Measurements from ENCODE around the gene VPREB1. TPM values are rescaled to one million over a fixed set of nuclear protein-coding genes. Genes with fewer than 3 reads are reported as not detected.

Gene VPREB1
- total RNA-seq, 1 experiment from 2014 or later = not detected

DNA sequence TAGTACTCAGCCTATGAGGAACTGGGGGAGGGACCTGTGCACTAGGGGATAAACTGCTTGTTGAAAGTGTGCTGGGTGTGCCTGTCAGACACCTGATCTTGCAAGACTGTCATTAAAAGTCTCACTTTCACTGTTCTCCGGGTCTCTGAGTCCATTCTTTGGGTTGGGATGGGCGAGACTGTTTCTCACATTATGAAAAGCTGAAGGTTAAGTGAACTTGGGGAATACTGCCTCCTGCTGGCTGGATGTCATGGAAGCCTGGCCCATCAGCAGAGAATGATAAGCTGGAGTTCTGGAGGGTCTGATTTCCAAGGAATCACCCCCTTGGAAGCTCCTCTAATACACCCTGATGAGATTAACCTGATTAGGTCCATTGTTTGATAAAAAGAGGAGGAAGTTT lies 9.0 kb upstream of the VPREB1 start:
- peaks cover 100% of the 10 kb centered on the region for H3K27me3 Mint-ChIP-seq (ENCODE audit: low read depth)
- no peaks in the 10 kb centered on the region for H3K9me3 Mint-ChIP-seq
- no peaks in the 10 kb centered on the region for H3K4me1 Mint-ChIP-seq
- ChIA-PET CTCF (interaction anchor here (0.5 to 3.3 kb wide), 34 partner anchors 9 to 264 kb away, joined by 3 to 28 read pairs (median 5); partner anchors contain the start of gene VPREB1), POLR2A (no interaction called here)
- no peak overlapping the region for H3K27ac Mint-ChIP-seq
- DNase-seq (ENCODE audit: low spot score) (peak; percentile 57), ATAC-seq (no peak)
- H3K36me3 Mint-ChIP-seq = no peaks in the 10 kb centered on the region
- TF ChIP-seq MXD4 (CRISPR knock-in tag; IDR thresholded peaks at IDR 0.05; ENCODE audit: borderline replicate concordance) = no peak
- TF ChIP-seq HMGA2 (CRISPR knock-in tag; IDR thresholded peaks at IDR 0.05) = no peak
- no peak for TF ChIP-seq NFYB (CRISPR knock-in tag; conservative IDR thresholded peaks at IDR 0.05; ENCODE audit: low read depth)
- no peak for TF ChIP-seq ZNF423 (CRISPR knock-in tag; IDR thresholded peaks at IDR 0.05)
- TF ChIP-seq, protein P1, sequence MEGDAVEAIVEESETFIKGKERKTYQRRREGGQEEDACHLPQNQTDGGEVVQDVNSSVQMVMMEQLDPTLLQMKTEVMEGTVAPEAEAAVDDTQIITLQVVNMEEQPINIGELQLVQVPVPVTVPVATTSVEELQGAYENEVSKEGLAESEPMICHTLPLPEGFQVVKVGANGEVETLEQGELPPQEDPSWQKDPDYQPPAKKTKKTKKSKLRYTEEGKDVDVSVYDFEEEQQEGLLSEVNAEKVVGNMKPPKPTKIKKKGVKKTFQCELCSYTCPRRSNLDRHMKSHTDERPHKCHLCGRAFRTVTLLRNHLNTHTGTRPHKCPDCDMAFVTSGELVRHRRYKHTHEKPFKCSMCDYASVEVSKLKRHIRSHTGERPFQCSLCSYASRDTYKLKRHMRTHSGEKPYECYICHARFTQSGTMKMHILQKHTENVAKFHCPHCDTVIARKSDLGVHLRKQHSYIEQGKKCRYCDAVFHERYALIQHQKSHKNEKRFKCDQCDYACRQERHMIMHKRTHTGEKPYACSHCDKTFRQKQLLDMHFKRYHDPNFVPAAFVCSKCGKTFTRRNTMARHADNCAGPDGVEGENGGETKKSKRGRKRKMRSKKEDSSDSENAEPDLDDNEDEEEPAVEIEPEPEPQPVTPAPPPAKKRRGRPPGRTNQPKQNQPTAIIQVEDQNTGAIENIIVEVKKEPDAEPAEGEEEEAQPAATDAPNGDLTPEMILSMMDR (IDR thresholded peaks at IDR 0.05) = peak; percentile 44
- no peak overlapping the region for H3K4me3 Mint-ChIP-seq

DNA sequence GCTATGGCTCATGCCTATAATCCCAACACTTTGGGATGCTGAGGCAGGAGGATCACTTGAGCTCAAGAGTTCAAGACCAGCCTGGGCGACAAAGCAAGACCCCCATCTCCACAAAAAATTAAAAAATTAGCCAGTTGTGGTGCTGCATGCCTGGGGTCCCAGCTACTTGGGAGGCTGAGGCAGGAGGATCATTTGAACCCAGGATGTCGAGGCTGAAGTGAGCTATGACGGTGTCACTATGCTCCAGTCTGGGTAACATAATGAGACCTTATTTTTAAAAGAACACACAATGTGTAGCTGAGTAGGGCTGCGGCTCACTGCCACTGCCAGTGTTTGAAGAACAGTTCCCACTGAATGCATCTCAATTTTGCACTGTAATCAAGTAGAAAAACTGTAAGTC lies 7.1 kb upstream of the VPREB1 start:
- TF ChIP-seq CREB1 (CRISPR knock-in tag; IDR thresholded peaks at IDR 0.05) = no peak
- no peak for TF ChIP-seq RELA (CRISPR knock-in tag; IDR thresholded peaks at IDR 0.05; ENCODE audit: borderline replicate concordance)
- TF ChIP-seq, protein P2, sequence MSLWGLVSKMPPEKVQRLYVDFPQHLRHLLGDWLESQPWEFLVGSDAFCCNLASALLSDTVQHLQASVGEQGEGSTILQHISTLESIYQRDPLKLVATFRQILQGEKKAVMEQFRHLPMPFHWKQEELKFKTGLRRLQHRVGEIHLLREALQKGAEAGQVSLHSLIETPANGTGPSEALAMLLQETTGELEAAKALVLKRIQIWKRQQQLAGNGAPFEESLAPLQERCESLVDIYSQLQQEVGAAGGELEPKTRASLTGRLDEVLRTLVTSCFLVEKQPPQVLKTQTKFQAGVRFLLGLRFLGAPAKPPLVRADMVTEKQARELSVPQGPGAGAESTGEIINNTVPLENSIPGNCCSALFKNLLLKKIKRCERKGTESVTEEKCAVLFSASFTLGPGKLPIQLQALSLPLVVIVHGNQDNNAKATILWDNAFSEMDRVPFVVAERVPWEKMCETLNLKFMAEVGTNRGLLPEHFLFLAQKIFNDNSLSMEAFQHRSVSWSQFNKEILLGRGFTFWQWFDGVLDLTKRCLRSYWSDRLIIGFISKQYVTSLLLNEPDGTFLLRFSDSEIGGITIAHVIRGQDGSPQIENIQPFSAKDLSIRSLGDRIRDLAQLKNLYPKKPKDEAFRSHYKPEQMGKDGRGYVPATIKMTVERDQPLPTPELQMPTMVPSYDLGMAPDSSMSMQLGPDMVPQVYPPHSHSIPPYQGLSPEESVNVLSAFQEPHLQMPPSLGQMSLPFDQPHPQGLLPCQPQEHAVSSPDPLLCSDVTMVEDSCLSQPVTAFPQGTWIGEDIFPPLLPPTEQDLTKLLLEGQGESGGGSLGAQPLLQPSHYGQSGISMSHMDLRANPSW (CRISPR knock-in tag; conservative IDR thresholded peaks at IDR 0.05; ENCODE audit: low read depth) = no peak
- no peak for TF ChIP-seq NFYB (CRISPR knock-in tag; conservative IDR thresholded peaks at IDR 0.05; ENCODE audit: low read depth)
- DNase-seq (ENCODE audit: low spot score) (no peak), ATAC-seq (no peak)
- Mint-ChIP-seq H3K4me1 (no peaks in the 10 kb centered on the region), H3K9me3 (no peaks in the 10 kb centered on the region), H3K36me3 (no peaks in the 10 kb centered on the region), H3K27me3 (ENCODE audit: low read depth) (peaks cover 100% of the 10 kb centered on the region), H3K4me3 (no peak overlapping the region), H3K27ac (no peak overlapping the region)
- POLR2A ChIA-PET = no interaction called here
- CTCF ChIA-PET = interaction anchor here (1.4 kb wide), 2 partner anchors 29 to 42 kb away, joined by 5 to 8 read pairs; no protein-coding TSS in a partner anchor

DNA sequence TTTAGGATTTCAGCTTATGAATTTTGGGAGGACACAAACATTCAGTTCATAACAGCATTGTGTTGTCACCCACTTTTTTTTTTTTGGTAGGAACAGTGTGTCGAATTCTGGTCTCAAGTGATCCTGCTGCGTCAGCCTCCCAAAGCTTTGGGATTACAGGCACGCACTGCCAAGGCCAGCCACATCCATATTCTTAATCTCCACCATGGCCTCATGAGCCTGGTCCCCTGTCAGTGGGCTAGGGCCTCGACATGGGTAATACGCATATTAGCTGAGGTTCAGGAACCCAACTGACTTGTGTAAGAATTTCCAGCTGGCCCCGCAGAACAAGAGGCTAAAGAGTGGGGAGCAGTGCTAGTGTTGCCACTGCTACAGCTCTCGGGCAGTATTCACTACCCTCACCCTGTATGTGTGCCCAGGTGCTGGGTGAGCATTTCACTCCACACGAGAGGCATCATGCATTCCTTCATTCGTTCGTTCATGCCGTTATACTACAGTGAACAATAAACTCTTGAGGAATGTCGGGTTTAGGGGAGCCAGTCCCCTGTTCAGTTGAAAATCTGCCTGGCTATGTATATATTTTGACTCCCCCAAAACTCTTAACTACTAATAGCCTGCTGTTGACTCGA lies 5.2 kb upstream of the VPREB1 start:
- no peak for DNase-seq (ENCODE audit: low spot score)
- H3K27me3 Mint-ChIP-seq (ENCODE audit: low read depth) = peaks cover 100% of the 10 kb centered on the region
- TF ChIP-seq, protein P3, sequence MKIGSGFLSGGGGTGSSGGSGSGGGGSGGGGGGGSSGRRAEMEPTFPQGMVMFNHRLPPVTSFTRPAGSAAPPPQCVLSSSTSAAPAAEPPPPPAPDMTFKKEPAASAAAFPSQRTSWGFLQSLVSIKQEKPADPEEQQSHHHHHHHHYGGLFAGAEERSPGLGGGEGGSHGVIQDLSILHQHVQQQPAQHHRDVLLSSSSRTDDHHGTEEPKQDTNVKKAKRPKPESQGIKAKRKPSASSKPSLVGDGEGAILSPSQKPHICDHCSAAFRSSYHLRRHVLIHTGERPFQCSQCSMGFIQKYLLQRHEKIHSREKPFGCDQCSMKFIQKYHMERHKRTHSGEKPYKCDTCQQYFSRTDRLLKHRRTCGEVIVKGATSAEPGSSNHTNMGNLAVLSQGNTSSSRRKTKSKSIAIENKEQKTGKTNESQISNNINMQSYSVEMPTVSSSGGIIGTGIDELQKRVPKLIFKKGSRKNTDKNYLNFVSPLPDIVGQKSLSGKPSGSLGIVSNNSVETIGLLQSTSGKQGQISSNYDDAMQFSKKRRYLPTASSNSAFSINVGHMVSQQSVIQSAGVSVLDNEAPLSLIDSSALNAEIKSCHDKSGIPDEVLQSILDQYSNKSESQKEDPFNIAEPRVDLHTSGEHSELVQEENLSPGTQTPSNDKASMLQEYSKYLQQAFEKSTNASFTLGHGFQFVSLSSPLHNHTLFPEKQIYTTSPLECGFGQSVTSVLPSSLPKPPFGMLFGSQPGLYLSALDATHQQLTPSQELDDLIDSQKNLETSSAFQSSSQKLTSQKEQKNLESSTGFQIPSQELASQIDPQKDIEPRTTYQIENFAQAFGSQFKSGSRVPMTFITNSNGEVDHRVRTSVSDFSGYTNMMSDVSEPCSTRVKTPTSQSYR (CRISPR knock-in tag; IDR thresholded peaks at IDR 0.05) = no peak
- TF ChIP-seq TCF7 (CRISPR knock-in tag; IDR thresholded peaks at IDR 0.05; ENCODE audit: low read depth) (no peak), RELA (CRISPR knock-in tag; IDR thresholded peaks at IDR 0.05; ENCODE audit: borderline replicate concordance) (no peak), ZNF416 (CRISPR knock-in tag; IDR thresholded peaks at IDR 0.05) (no peak), JAZF1 (CRISPR knock-in tag; IDR thresholded peaks at IDR 0.05) (no peak), SMAD3 (CRISPR knock-in tag; IDR thresholded peaks at IDR 0.05; ENCODE audit: borderline replicate concordance) (no peak), SMAD4 (CRISPR knock-in tag; IDR thresholded peaks at IDR 0.05) (no peak), KAT7 (CRISPR knock-in tag; IDR thresholded peaks at IDR 0.05; ENCODE audit: borderline replicate concordance) (no peak), ZNF263 (CRISPR knock-in tag; IDR thresholded peaks at IDR 0.05; ENCODE audit: low read depth) (no peak)
- TF ChIP-seq, protein P4, sequence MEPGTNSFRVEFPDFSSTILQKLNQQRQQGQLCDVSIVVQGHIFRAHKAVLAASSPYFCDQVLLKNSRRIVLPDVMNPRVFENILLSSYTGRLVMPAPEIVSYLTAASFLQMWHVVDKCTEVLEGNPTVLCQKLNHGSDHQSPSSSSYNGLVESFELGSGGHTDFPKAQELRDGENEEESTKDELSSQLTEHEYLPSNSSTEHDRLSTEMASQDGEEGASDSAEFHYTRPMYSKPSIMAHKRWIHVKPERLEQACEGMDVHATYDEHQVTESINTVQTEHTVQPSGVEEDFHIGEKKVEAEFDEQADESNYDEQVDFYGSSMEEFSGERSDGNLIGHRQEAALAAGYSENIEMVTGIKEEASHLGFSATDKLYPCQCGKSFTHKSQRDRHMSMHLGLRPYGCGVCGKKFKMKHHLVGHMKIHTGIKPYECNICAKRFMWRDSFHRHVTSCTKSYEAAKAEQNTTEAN (CRISPR knock-in tag; IDR thresholded peaks at IDR 0.05) = no peak
- TF ChIP-seq, protein P5, sequence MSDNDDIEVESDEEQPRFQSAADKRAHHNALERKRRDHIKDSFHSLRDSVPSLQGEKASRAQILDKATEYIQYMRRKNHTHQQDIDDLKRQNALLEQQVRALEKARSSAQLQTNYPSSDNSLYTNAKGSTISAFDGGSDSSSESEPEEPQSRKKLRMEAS (CRISPR knock-in tag; IDR thresholded peaks at IDR 0.05) = no peak

More for the DNA sequence above, 5.2 kb upstream of the VPREB1 start:
- H3K27ac Mint-ChIP-seq = no peak overlapping the region
- POLR2A ChIA-PET = no interaction called here
- no peak overlapping the region for H3K4me3 Mint-ChIP-seq
- ATAC-seq = no peak
- no peaks in the 10 kb centered on the region for H3K36me3 Mint-ChIP-seq
- CTCF ChIA-PET = interaction anchor here (0.7 to 1.4 kb wide), 3 partner anchors 44 to 257 kb away, joined by 3 to 4 read pairs (median 3); partner anchors contain the start of gene TOP3B
- no peaks in the 10 kb centered on the region for H3K4me1 Mint-ChIP-seq
- H3K9me3 Mint-ChIP-seq = no peaks in the 10 kb centered on the region

Data from WTC11 (cell line).